ENCODE results near the gene MYOCOS. TPM values are rescaled to one million over a fixed set of nuclear protein-coding genes. Genes with fewer than 3 reads are reported as not detected.
A peak's percentile ranks its signal among the peaks of the same experiment; 100 is the strongest.

The MYOCOS gene
- total and polyA plus RNA-seq, 2 donors (not counting 1 experiment from before 2014, with no cell fraction given) = not detected

DNA sequence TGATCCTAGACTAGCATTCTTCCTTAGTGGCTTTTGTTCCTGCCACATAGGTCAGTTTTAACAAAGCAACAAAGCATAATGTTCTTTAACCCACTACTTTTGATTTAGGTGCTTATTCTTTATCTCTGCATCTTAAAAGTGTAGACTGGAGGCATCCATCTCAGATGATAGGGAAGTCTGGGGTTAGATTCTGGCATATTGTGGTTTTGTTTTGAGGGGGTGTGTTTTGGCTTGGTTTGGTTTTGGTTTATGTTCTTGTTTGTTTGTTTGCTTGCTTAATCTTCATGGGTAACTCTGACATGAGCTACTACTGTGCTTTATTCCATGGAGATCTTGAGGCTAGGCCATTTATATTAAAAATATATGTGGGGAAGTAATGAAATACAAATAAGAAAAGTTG is 40.3 kb upstream of the MYOCOS start:
- H3K4me3 ChIP-seq (replicated peaks in 1 of 4; ENCODE audit: control extremely low read depth in 1 of 4, insufficient read depth in 1 of 4, low read depth in 3 of 4, low read length in 4 of 4) = no peak overlapping the region
- no peak overlapping the region for H3K9ac ChIP-seq (ENCODE audit: insufficient read depth, low read length)
- H4K20me1 ChIP-seq (ENCODE audit: control insufficient read depth, extremely low read depth, insufficient read depth, low read length) = no peaks in the 10 kb centered on the region
- H3K4me2 ChIP-seq (ENCODE audit: extremely low read depth, insufficient read depth, low read length) = no peak overlapping the region
- H3K27ac ChIP-seq (ENCODE audit: insufficient read depth, low read length) = no peak overlapping the region
- no peak for TF ChIP-seq EZH2 (IDR thresholded peaks at IDR 0.05; ENCODE audit: low read length, missing control alignments)
- no peak for TF ChIP-seq CTCF (conservative IDR thresholded peaks at IDR 0.05 in 1 of 2, IDR thresholded peaks at IDR 0.05 in 1 of 2; ENCODE audit: low read depth in 1 of 2, low read length in 2 of 2)
- no peak overlapping the region for H2AFZ ChIP-seq (ENCODE audit: low read length)
- no peak for DNase-seq (ENCODE audit: low read depth in 2 of 2)
- H3K9me3 ChIP-seq (ENCODE audit: control insufficient read depth, insufficient read depth, low read depth, low read length) = no peaks in the 10 kb centered on the region
- H3K4me1 ChIP-seq (ENCODE audit: control insufficient read depth, extremely low read depth, insufficient read depth, low read length) = no peaks in the 10 kb centered on the region
- no peaks in the 10 kb centered on the region for H3K27me3 ChIP-seq (ENCODE audit: control insufficient read depth, insufficient read depth, low read length)
- H3K79me2 ChIP-seq (ENCODE audit: control insufficient read depth, insufficient read depth, low read length) = no peaks in the 10 kb centered on the region
- peaks cover 19% of the 10 kb centered on the region for H3K36me3 ChIP-seq (ENCODE audit: control insufficient read depth, insufficient read depth, low read length)

GRCh38 chr1:171582589-171582988 is 39.5 kb upstream of the MYOCOS start:
- Histone ChIP-seq H3K36me3 (ENCODE audit: control insufficient read depth, insufficient read depth, low read length) (peaks cover 16% of the 10 kb centered on the region), H3K79me2 (ENCODE audit: control insufficient read depth, insufficient read depth, low read length) (no peaks in the 10 kb centered on the region), H3K4me3 (replicated peaks in 1 of 4; ENCODE audit: control extremely low read depth in 1 of 4, insufficient read depth in 1 of 4, low read depth in 3 of 4, low read length in 4 of 4) (no peak overlapping the region), H3K27me3 (ENCODE audit: control insufficient read depth, insufficient read depth, low read length) (no peaks in the 10 kb centered on the region), H3K4me2 (ENCODE audit: extremely low read depth, insufficient read depth, low read length) (no peak overlapping the region), H2AFZ (ENCODE audit: low read length) (no peak overlapping the region), H3K9me3 (ENCODE audit: control insufficient read depth, insufficient read depth, low read depth, low read length) (no peaks in the 10 kb centered on the region), H3K27ac (ENCODE audit: insufficient read depth, low read length) (no peak overlapping the region), H4K20me1 (ENCODE audit: control insufficient read depth, extremely low read depth, insufficient read depth, low read length) (no peaks in the 10 kb centered on the region), H3K9ac (ENCODE audit: insufficient read depth, low read length) (no peak overlapping the region), H3K4me1 (ENCODE audit: control insufficient read depth, extremely low read depth, insufficient read depth, low read length) (no peaks in the 10 kb centered on the region)
- TF ChIP-seq CTCF (conservative IDR thresholded peaks at IDR 0.05 in 1 of 2, IDR thresholded peaks at IDR 0.05 in 1 of 2; ENCODE audit: low read depth in 1 of 2, low read length in 2 of 2) (no peak), EZH2 (IDR thresholded peaks at IDR 0.05; ENCODE audit: low read length, missing control alignments) (no peak)
- no peak for DNase-seq (ENCODE audit: low read depth in 2 of 2)

GRCh38 chr1:171583591-171584201 is 38.3 kb upstream of the MYOCOS start:
- Histone ChIP-seq H4K20me1 (ENCODE audit: control insufficient read depth, extremely low read depth, insufficient read depth, low read length) (no peaks in the 10 kb centered on the region), H3K4me2 (ENCODE audit: extremely low read depth, insufficient read depth, low read length) (no peak overlapping the region), H3K27ac (ENCODE audit: insufficient read depth, low read length) (no peak overlapping the region), H2AFZ (ENCODE audit: low read length) (no peak overlapping the region), H3K27me3 (ENCODE audit: control insufficient read depth, insufficient read depth, low read length) (no peaks in the 10 kb centered on the region), H3K36me3 (ENCODE audit: control insufficient read depth, insufficient read depth, low read length) (peaks cover 13% of the 10 kb centered on the region), H3K79me2 (ENCODE audit: control insufficient read depth, insufficient read depth, low read length) (no peaks in the 10 kb centered on the region), H3K9me3 (ENCODE audit: control insufficient read depth, insufficient read depth, low read depth, low read length) (no peaks in the 10 kb centered on the region), H3K9ac (ENCODE audit: insufficient read depth, low read length) (no peak overlapping the region), H3K4me3 (replicated peaks in 1 of 4; ENCODE audit: control extremely low read depth in 1 of 4, insufficient read depth in 1 of 4, low read depth in 3 of 4, low read length in 4 of 4) (no peak overlapping the region), H3K4me1 (ENCODE audit: control insufficient read depth, extremely low read depth, insufficient read depth, low read length) (no peaks in the 10 kb centered on the region)
- DNase-seq (ENCODE audit: low read depth in 2 of 2) = peak in 1 of 2 donors; percentile 6
- no peak for TF ChIP-seq EZH2 (IDR thresholded peaks at IDR 0.05; ENCODE audit: low read length, missing control alignments)
- TF ChIP-seq CTCF (conservative IDR thresholded peaks at IDR 0.05 in 1 of 2, IDR thresholded peaks at IDR 0.05 in 1 of 2; ENCODE audit: low read depth in 1 of 2, low read length in 2 of 2) = no peak
